Suprapubic skin (tissue), 4 donors: ENCODE data around the gene NPPB. TPM values are rescaled to one million over a fixed set of nuclear protein-coding genes. Genes with fewer than 3 reads are reported as not detected.

Experiments used
- DNase-seq, 2 donors: peaks; one replicate each; pipeline ENCODE4 v3.0.0-alpha.2; 2019; ENCODE audit warnings: low spot score in 2 of 2
- H3K27ac ChIP-seq: fragments of 200-600 bp; sonication (generic); one replicate; pipeline ENCODE4 v1.5.1; 2019
- H3K27me3 ChIP-seq: fragments of 200-600 bp; sonication (generic); one replicate; pipeline ENCODE4 v1.5.1; 2019
- H3K36me3 ChIP-seq: fragments of 200-600 bp; sonication (generic); one replicate; pipeline ENCODE4 v1.5.1; 2019
- H3K4me1 ChIP-seq: fragments of 200-600 bp; sonication (generic); one replicate; pipeline ENCODE4 v1.5.1; 2019
- H3K4me3 ChIP-seq: fragments of 200-600 bp; sonication (generic); one replicate; pipeline ENCODE4 v1.5.1; 2019; ENCODE audit warnings: mild to moderate bottlenecking
- H3K9me3 ChIP-seq: fragments of 200-600 bp; sonication (generic); one replicate; pipeline ENCODE4 v1.5.1; 2019
- EP300 ChIP-seq: sonication (generic); formaldehyde crosslinking; IDR thresholded peaks from one replicate; pipeline ENCODE4 v1.6.1; 2017; ENCODE audit warnings: antibody characterized with exemption
- POLR2A ChIP-seq, 2 donors: fragments of 450-650 bp; IDR thresholded peaks; one replicate each; pipeline ENCODE4 v1.6.1; 2017; ENCODE audit warnings: antibody characterized with exemption in 2 of 2, mild to moderate bottlenecking in 2 of 2, moderate library complexity in 2 of 2
- POLR2AphosphoS5 ChIP-seq, 3 donors: sonication (generic); formaldehyde crosslinking; IDR thresholded peaks; one replicate each; pipeline ENCODE4 v1.6.1; 2017; ENCODE audit warnings: antibody characterized with exemption in 3 of 3
- WGBS: methylation state at CpG from one replicate; pipeline ENCODE4 v1.1.5; 2018; 5-methylcytosine and 5-hydroxymethylcytosine counted together
- total RNA-seq, 4 donors: library from RNA; depleted of rRNA; stranded (reverse); fragments of >200 nt; gene quantifications; one replicate each; pipeline ENCODE4 v1.1.0, GENCODE V29; 2016
- TF ChIP-seq, protein P1 (sequence below), 2 donors: fragments of 200-600 bp in 1 of 2; fragments of 450-650 bp in 1 of 2; sonication (generic) in 1 of 2; IDR thresholded peaks; one replicate each; pipeline ENCODE4 v1.5.1; 2016 to 2019; ENCODE audit warnings: antibody characterized with exemption in 2 of 2, mild to moderate bottlenecking in 1 of 2, moderate library complexity in 1 of 2

NPPB gene
- total RNA-seq, 4 donors from 2014 or later, result not detected

DNA sequence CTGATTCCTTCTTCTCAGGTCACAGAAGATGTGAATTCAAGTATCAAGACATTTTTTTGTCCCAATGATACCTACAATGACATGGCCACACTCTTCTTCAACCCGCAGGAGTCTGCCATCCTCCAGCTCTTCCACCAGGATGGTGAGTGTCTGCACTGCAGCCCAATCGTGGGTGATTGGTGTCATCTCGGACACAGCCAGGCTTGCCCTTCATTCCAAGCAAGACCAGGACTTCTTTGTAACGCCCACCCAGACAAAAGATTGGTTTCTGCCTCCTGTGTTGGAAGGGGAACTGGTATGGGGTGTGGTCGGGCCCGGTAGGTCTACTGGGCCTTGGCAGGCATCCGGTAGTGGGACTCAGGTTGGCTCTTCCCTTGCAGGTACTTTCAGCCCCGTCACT, 25.2 kb downstream of the NPPB start:
- H3K9me3 ChIP-seq, result no peaks in the 10 kb centered on the region
- TF ChIP-seq EP300 (no peak), POLR2AphosphoS5 (IDR thresholded peaks at IDR 0.05) (no peak), POLR2A (IDR thresholded peaks at IDR 0.05) (no peak)
- TF ChIP-seq, protein P1, sequence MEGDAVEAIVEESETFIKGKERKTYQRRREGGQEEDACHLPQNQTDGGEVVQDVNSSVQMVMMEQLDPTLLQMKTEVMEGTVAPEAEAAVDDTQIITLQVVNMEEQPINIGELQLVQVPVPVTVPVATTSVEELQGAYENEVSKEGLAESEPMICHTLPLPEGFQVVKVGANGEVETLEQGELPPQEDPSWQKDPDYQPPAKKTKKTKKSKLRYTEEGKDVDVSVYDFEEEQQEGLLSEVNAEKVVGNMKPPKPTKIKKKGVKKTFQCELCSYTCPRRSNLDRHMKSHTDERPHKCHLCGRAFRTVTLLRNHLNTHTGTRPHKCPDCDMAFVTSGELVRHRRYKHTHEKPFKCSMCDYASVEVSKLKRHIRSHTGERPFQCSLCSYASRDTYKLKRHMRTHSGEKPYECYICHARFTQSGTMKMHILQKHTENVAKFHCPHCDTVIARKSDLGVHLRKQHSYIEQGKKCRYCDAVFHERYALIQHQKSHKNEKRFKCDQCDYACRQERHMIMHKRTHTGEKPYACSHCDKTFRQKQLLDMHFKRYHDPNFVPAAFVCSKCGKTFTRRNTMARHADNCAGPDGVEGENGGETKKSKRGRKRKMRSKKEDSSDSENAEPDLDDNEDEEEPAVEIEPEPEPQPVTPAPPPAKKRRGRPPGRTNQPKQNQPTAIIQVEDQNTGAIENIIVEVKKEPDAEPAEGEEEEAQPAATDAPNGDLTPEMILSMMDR (IDR thresholded peaks at IDR 0.05), result no peak
- H3K36me3 ChIP-seq, result peaks cover 98% of the 10 kb centered on the region
- no peak overlapping the region for H3K27ac ChIP-seq
- no peaks in the 10 kb centered on the region for H3K4me1 ChIP-seq
- WGBS, result 90% methylated on average over 8 of the region's 8 CpGs
- H3K4me3 ChIP-seq, result no peak overlapping the region
- no peaks in the 10 kb centered on the region for H3K27me3 ChIP-seq
- no peak for DNase-seq

DNA sequence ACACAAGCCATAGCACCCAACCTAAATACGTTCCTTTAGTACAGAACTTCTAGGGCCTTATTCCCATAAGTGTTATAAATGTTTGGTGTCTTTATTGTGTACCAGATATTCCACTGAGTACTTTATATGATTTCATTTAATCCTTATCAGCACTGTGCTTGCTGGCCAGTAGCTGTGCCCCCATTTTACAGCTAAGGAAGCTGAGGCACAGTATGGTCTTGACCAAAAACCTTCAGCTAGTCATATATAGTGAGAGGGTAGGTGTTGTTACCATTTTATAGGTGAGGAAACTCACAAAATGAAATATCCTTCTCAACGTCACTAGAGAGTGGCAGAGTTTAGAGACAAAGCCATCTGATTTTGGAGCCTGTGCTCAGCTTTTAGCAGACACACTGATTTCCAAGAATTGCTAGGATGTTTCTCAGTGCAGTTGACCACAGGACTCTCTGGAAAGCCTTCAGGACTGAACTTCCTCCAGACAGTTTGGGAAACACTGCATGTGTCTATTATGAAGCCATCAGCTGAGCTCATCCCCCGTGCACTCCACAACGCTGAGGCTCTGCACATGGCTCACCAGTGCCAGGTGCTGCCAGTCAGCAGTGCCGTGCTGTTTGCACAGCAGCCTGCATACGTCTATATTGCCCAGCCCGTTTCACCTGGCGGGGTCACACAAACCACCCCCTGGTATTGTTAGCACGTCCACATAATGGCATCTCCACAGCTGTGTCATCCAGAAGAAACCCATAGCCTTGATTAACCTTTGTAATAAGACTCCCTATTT, 26.6 kb downstream of the NPPB start:
- no peaks in the 10 kb centered on the region for H3K4me1 ChIP-seq
- no peaks in the 10 kb centered on the region for H3K27me3 ChIP-seq
- no peak for DNase-seq
- TF ChIP-seq POLR2A (IDR thresholded peaks at IDR 0.05) (no peak), EP300 (no peak), POLR2AphosphoS5 (IDR thresholded peaks at IDR 0.05) (no peak)
- TF ChIP-seq, protein P1 (IDR thresholded peaks at IDR 0.05), result no peak
- no peaks in the 10 kb centered on the region for H3K9me3 ChIP-seq
- no peak overlapping the region for H3K27ac ChIP-seq
- H3K4me3 ChIP-seq, result no peak overlapping the region
- H3K36me3 ChIP-seq, result peaks cover 97% of the 10 kb centered on the region
- WGBS, result 90% methylated on average over 9 of the region's 9 CpGs

DNA sequence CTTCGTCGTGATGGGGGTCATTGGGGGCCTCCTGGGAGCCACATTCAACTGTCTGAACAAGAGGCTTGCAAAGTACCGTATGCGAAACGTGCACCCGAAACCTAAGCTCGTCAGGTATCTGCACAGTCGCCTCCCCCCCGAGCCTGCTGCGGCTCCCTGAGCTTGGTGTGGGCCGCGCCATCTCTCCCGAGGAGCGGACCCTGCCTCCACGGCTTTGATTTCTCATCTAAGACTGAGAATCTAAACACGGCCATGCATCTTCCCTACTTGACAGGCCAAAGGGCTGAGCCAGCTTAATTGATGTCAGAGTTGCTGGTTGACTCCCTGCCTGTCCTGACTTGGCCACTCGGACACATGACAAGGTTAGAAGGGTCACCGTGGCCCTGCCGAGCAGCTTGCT, 30.2 kb downstream of the NPPB start:
- DNase-seq, result no peak
- H3K27ac ChIP-seq, result no peak overlapping the region
- no peak overlapping the region for H3K4me3 ChIP-seq
- H3K27me3 ChIP-seq, result no peaks in the 10 kb centered on the region
- peaks cover 96% of the 10 kb centered on the region for H3K36me3 ChIP-seq
- no peaks in the 10 kb centered on the region for H3K9me3 ChIP-seq
- TF ChIP-seq POLR2AphosphoS5 (IDR thresholded peaks at IDR 0.05) (no peak), POLR2A (IDR thresholded peaks at IDR 0.05) (no peak), EP300 (no peak)
- TF ChIP-seq, protein P1 (IDR thresholded peaks at IDR 0.05), result no peak
- no peaks in the 10 kb centered on the region for H3K4me1 ChIP-seq
- 89% methylated on average over 14 of the region's 19 CpGs for WGBS

DNA sequence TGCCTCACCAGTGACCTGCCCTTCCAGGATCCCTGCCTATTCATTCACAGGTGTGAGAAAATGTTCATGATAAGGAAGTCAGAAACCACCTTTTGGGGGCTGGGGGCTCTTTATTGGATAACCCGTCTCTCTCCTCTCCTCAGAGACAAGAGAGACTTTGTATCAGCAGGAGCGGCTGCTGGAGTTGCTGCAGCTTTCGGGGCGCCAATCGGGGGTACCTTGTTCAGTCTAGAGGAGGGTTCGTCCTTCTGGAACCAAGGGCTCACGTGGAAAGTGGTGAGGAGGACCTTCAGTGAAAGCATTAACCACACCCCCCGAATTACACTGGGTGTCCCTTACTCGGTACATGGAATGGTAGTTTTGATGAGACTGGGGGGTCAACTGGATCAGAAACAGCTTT, 31.8 kb downstream of the NPPB start:
- no peak for DNase-seq
- Histone ChIP-seq H3K9me3 (no peaks in the 10 kb centered on the region), H3K4me1 (no peaks in the 10 kb centered on the region), H3K27ac (no peak overlapping the region), H3K4me3 (no peak overlapping the region), H3K27me3 (no peaks in the 10 kb centered on the region), H3K36me3 (peaks cover 94% of the 10 kb centered on the region)
- TF ChIP-seq POLR2A (IDR thresholded peaks at IDR 0.05), result no peak
- TF ChIP-seq, protein P1 (IDR thresholded peaks at IDR 0.05), result no peak
- no peak for TF ChIP-seq EP300
- TF ChIP-seq POLR2AphosphoS5 (IDR thresholded peaks at IDR 0.05), result no peak
- WGBS, result 96% methylated on average over 9 of the region's 9 CpGs

DNA sequence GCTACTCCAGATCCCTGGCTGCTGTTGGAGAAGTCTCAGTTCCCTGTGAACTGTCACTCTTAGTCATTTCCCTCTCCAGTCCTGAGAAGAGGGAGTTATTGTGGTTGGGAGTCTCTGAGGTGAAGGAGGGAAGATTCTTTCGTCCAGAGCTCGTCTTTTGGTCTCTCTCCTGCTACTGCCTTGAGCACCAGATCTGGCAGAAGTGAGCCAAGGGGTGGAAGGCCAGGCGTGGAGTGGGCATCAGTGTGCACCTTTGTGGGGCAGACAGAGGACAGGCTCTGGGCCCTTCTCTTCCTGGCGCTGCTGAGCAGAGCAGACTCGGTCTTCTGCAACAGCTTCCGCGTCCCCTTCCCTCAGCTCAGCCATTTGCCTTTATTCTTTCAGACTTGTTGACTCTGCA, 33.6 kb downstream of the NPPB start:
- Histone ChIP-seq H3K9me3 (no peaks in the 10 kb centered on the region), H3K4me3 (no peak overlapping the region), H3K4me1 (no peaks in the 10 kb centered on the region), H3K27me3 (no peaks in the 10 kb centered on the region), H3K27ac (no peak overlapping the region), H3K36me3 (peaks cover 93% of the 10 kb centered on the region)
- no peak for TF ChIP-seq EP300
- DNase-seq, result no peak
- 87% methylated on average over 7 of the region's 7 CpGs for WGBS
